ENCODE results near the gene CRY2.

The CRY2 gene

DNA sequence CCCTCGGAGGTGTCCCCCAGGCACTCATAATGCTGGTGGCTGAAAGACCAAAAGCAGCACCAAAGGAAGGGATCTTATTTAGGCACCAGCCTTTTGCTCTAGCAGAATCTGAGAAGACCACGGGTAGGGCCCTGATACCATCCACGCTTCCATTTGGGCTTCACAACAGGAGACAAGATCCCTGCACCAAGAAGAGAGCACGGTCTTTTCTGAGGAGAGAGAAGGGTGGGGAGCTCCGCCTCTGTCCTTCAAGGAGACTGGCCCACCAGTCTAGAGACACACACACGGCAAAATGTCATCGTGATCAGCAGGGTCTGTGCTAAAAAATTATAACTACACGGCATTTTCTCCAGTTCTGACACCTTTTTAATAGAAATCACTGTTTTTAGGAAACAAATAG, 84.9 kb downstream of the CRY2 start:
- no peak for DNase-seq

All from CD4-positive, alpha-beta T cell treated with Interleukin-4 for 4 hours (primary cell).